Calu3 (cell line): ENCODE data around the gene CDRT4. TPM values are rescaled to one million over a fixed set of nuclear protein-coding genes. Genes with fewer than 3 reads are reported as not detected.

Source experiments
- BruUV-seq: library from RNA; stranded (reverse); fragments of 400-500 nt; replicated peaks from 2 replicates; lab custom pipeline; 2021; lab: Mats Ljungman, UMichigan
- CTCF ChIA-PET: fragments of 300-600 bp; sonication (Branson Sonifier 250); formaldehyde crosslinking; loops from one replicate; lab custom pipeline; 2022; ENCODE audit warnings: antibody characterized with exemption; lab: Charles Lee
- DNase-seq: peaks from one replicate; pipeline ENCODE4 v3.0.0; 2022
- H3K27ac Mint-ChIP-seq: one replicate; pipeline ENCODE4 v1.8.0; 2022; ENCODE audit warnings: mixed read lengths; ENCODE audit not compliant: unreplicated experiment
- H3K27me3 Mint-ChIP-seq: one replicate; pipeline ENCODE4 v1.8.0; 2022; ENCODE audit warnings: mixed read lengths; ENCODE audit not compliant: unreplicated experiment
- H3K36me3 Mint-ChIP-seq: one replicate; pipeline ENCODE4 v1.8.0; 2022; ENCODE audit warnings: mild to moderate bottlenecking, moderate library complexity, mixed read lengths; ENCODE audit not compliant: insufficient read depth, unreplicated experiment
- H3K4me1 Mint-ChIP-seq: one replicate; pipeline ENCODE4 v1.8.0; 2022; ENCODE audit warnings: mild to moderate bottlenecking, low read depth, mixed read lengths; ENCODE audit not compliant: unreplicated experiment
- H3K4me3 Mint-ChIP-seq: one replicate; pipeline ENCODE4 v1.8.0; 2022; ENCODE audit warnings: mild to moderate bottlenecking, low read depth, moderate library complexity, mixed read lengths; ENCODE audit not compliant: unreplicated experiment
- H3K9me3 Mint-ChIP-seq: one replicate; pipeline ENCODE4 v1.8.0; 2022; ENCODE audit warnings: low read depth, mixed read lengths; ENCODE audit not compliant: unreplicated experiment
- intact Hi-C: fragments of 100-400 bp; cut with micrococcal nuclease; formaldehyde crosslinking; loops from one replicate; pipeline ENCODE4 v1.10.0; 2022; ENCODE audit not compliant: unreplicated experiment
- total RNA-seq: library from RNA; stranded (reverse); gene quantifications from 2 replicates; pipeline ENCODE4 v1.2.3, GENCODE V29; 2022
- TF ChIP-seq, protein P1 (sequence below): fragments of 200-600 bp; IDR thresholded peaks from one replicate; pipeline ENCODE4 v1.8.0; 2022; ENCODE audit warnings: antibody characterized with exemption; ENCODE audit not compliant: unreplicated experiment

The CDRT4 gene
- total RNA-seq, 1 experiment from 2014 or later: 2.8 TPM

DNA sequence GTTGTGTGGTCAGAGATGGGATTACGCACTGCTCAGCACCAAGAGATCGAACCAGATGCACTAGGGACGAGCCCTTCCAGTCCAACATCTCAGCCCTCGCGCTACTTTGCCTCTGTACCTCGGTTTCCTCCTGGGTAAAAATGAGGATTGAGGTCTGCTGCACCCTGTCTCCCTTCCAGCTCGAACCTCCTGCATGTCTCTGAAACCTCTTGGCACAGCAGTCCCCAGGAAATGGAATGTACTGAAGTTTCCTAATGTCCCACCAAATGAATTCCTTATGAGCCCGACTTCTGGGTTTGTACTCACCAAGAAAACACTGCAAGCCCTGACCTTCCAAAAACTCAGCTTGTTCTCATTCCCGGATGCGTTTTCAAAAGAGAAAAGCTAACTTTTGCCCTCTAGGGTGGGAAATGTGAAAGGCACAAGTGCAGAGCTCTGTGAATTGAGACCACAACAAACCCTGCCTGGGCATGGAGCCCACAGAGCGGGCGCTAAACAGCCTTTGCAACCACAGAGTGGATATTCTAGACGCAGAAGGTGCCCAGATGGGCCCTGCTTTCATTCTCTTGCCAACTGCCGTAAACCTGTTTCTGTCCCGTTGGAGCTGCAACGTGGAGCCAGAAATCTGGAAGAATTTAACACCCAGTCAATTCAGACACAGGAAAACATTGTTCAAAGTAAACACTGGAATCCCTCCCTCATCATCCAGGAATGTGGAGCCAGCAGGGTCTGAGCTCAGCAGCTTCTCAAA lies 10.3 kb downstream of the CDRT4 start:
- H3K27ac Mint-ChIP-seq: no peak overlapping the region
- no peak overlapping the region for H3K4me3 Mint-ChIP-seq

DNA sequence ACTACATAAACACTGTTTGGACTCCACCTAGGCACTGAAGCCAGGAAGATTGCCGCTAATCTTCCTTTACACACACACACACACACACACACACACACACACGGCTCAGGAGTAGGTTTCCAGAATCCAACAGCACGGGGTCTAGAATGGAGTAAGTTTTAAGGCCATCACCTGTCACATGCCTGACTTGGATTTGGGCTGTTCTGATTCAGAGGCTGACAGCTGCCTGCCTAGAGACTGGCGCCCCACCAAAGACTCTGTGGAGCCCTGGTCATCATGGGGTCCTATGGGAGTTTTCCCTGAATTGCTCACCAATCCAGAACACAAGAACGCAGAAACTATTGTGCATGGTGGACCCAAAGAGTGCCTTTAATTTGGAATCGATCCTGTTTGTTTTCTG lies 10.9 kb downstream of the CDRT4 start:
- TF ChIP-seq, protein P1, sequence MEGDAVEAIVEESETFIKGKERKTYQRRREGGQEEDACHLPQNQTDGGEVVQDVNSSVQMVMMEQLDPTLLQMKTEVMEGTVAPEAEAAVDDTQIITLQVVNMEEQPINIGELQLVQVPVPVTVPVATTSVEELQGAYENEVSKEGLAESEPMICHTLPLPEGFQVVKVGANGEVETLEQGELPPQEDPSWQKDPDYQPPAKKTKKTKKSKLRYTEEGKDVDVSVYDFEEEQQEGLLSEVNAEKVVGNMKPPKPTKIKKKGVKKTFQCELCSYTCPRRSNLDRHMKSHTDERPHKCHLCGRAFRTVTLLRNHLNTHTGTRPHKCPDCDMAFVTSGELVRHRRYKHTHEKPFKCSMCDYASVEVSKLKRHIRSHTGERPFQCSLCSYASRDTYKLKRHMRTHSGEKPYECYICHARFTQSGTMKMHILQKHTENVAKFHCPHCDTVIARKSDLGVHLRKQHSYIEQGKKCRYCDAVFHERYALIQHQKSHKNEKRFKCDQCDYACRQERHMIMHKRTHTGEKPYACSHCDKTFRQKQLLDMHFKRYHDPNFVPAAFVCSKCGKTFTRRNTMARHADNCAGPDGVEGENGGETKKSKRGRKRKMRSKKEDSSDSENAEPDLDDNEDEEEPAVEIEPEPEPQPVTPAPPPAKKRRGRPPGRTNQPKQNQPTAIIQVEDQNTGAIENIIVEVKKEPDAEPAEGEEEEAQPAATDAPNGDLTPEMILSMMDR: no peak
- Mint-ChIP-seq H3K9me3 (peaks cover 3% of the 10 kb centered on the region), H3K4me1 (no peaks in the 10 kb centered on the region), H3K36me3 (no peaks in the 10 kb centered on the region), H3K27me3 (no peaks in the 10 kb centered on the region), H3K4me3 (no peak overlapping the region), H3K27ac (no peak overlapping the region)
- intact Hi-C loops: no loop called here
- BruUV-seq: no TSS peak
- no peak for DNase-seq
- CTCF ChIA-PET: no interaction called here

More for the DNA sequence above, 10.3 kb downstream of the CDRT4 start:
- no TSS peak for BruUV-seq
- Mint-ChIP-seq H3K9me3 (peaks cover 3% of the 10 kb centered on the region), H3K27me3 (no peaks in the 10 kb centered on the region), H3K4me1 (no peaks in the 10 kb centered on the region), H3K36me3 (no peaks in the 10 kb centered on the region)
- TF ChIP-seq, protein P1: no peak
- no peak for DNase-seq
- CTCF ChIA-PET: no interaction called here
- intact Hi-C loops: no loop called here

DNA sequence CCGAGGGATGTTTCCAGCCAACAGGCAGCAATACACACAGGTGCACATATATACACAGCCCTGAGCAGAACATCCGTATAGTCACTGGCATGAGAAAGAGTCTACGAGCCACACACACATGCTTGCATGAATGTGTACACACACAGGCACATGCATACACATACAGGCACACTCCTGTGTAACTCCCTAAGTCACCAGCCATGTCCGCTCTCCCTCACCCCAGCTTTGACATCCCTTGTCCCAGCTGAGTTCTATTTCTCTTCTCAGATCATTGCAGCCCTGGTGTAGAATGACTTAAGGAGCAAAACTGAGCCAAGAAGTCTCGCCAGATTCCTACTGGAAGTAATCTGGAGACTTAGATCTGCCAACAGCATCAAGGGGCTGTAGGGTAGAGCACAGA lies 13.1 kb downstream of the CDRT4 start:
- Mint-ChIP-seq H3K4me1 (no peaks in the 10 kb centered on the region), H3K27me3 (no peaks in the 10 kb centered on the region), H3K9me3 (peaks cover 3% of the 10 kb centered on the region), H3K27ac (no peak overlapping the region), H3K4me3 (no peak overlapping the region), H3K36me3 (no peaks in the 10 kb centered on the region)
- no TSS peak for BruUV-seq
- TF ChIP-seq, protein P1: no peak
- intact Hi-C loops: no loop called here
- DNase-seq: no peak
- CTCF ChIA-PET: no interaction called here

DNA sequence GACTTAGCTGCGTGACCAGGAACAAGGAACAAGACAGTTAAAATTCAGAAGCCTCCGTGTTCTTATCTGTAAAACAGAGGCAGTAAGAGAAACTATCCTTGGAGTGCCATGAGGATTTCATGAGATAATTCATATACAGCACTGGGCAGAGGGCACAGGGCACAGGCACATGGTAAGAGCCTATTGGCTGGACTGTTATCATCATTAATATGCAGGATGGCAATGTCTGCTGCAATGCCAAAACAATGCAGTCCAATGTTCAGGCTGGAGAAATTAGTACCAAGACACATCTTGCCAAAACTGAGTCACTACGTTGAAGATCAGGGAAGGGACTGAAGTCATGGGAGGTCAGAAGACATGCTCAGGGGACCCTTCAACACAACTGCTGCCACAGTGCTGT lies 13.6 kb downstream of the CDRT4 start:
- CTCF ChIA-PET: no interaction called here
- no peak overlapping the region for H3K4me3 Mint-ChIP-seq
- no peak overlapping the region for H3K27ac Mint-ChIP-seq

More for the DNA sequence above, 13.6 kb downstream of the CDRT4 start:
- intact Hi-C loops: no loop called here
- DNase-seq: no peak
- no TSS peak for BruUV-seq
- no peaks in the 10 kb centered on the region for H3K36me3 Mint-ChIP-seq
- peaks cover 3% of the 10 kb centered on the region for H3K9me3 Mint-ChIP-seq
- no peaks in the 10 kb centered on the region for H3K27me3 Mint-ChIP-seq
- TF ChIP-seq, protein P1: no peak
- peaks cover 4% of the 10 kb centered on the region for H3K4me1 Mint-ChIP-seq
